ENCODE measurements around the gene CYB561. TPM values are rescaled to one million over a fixed set of nuclear protein-coding genes. Genes with fewer than 3 reads are reported as not detected.

CYB561 gene
- total RNA-seq, 1 experiment from 2014 or later, result 20.7 TPM

DNA sequence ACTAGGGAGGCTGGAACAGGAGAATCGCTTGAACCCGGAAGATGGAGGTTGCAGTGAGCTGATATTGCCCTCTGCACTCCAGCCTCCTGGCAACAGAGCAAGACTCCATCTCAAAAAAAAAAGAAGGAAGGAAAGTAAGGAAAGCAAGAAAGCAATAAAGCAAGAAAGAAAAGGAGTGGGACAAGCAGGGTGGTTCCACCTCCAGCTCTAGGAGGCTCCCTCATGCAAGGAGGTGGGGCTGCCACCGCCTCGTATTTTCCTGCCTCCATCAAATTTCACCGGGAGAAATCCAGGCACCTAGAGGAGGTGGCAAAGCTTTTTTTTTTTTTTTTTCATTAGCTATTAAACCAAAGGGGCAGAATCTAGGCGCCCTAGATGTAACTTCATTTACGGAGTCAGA lies 1.0 kb downstream of the CYB561 start:
- Histone ChIP-seq H2BK120ac (ENCODE audit: low read depth, low read length, poor library complexity, severe bottlenecking) (no peak overlapping the region), H3K23ac (ENCODE audit: insufficient read length, low read depth, low read length) (no peak overlapping the region), H2AFZ (ENCODE audit: low read length) (no peak overlapping the region), H3K79me2 (ENCODE audit: insufficient read depth, low read length) (no peaks in the 10 kb centered on the region), H2BK20ac (ENCODE audit: low read depth, low read length, poor library complexity, severe bottlenecking) (no peak overlapping the region), H3K4ac (ENCODE audit: low read depth, low read length) (no peak overlapping the region), H2BK5ac (ENCODE audit: insufficient read length, low read length) (no peak overlapping the region), H3K4me2 (ENCODE audit: insufficient read depth, insufficient read length, low read length) (peak overlapping the region; percentile 36), H3K14ac (ENCODE audit: insufficient read depth, low read length) (no peak overlapping the region), H3K27ac (ENCODE audit: insufficient read length, low read depth, low read length) (no peak overlapping the region), H3K4me1 (ENCODE audit: insufficient read depth, low read length) (peaks cover 2% of the 10 kb centered on the region; the same call in 1 of the 2 replicates), H4K91ac (ENCODE audit: insufficient read length, low read depth, low read length) (no peak overlapping the region), H4K20me1 (ENCODE audit: control insufficient read depth, insufficient read depth, insufficient read length) (peaks cover 4% of the 10 kb centered on the region), H2AK5ac (ENCODE audit: insufficient read length, low read length) (no peak overlapping the region), H3K18ac (ENCODE audit: insufficient read length, low read depth, low read length) (no peak overlapping the region), H3K23me2 (ENCODE audit: insufficient read length, low read depth, low read length, poor library complexity, severe bottlenecking) (peaks cover 14% of the 10 kb centered on the region), H3T11ph (ENCODE audit: low read length) (no peak overlapping the region), H4K5ac (ENCODE audit: insufficient read length, low read depth, low read length) (no peak overlapping the region), H3K79me1 (ENCODE audit: insufficient read depth, low read depth, low read length, poor library complexity, severe bottlenecking) (no peaks in the 10 kb centered on the region), H3K56ac (ENCODE audit: insufficient read length, low read depth, low read length) (no peak overlapping the region), H2BK15ac (ENCODE audit: low read depth, low read length) (no peak overlapping the region), H4K8ac (replicated peaks; ENCODE audit: insufficient read length, low read depth, low read length) (no peak overlapping the region), H3K9me3 (ENCODE audit: control insufficient read depth, low read depth, low read length) (no peaks in the 10 kb centered on the region), H3K27me3 (ENCODE audit: insufficient read depth, low read length) (no peaks in the 10 kb centered on the region; the same call in 1 of the 2 replicates), H2BK12ac (ENCODE audit: insufficient read length, low read depth, low read length) (no peak overlapping the region), H3K9ac (ENCODE audit: extremely low read depth, insufficient read length, low read length) (no peak overlapping the region)
- Mint-ChIP-seq H3K27ac (no peak overlapping the region), H3K36me3 (ENCODE audit: insufficient read depth in 1 of 3, low read depth in 3 of 3) (0 out of 7 replicates have a peak, but pooled peaks cover 0 to 4% (median 0%) of the 10 kb centered on the region in 3 experiments), H3K9me3 (peaks cover 0 to 3% of the 10 kb centered on the region in 2 experiments; a peak in 1 of 5 replicates), H3K4me3 (peak overlapping the region; percentile 66 to 77), H3K27me3 (ENCODE audit: low read depth) (peaks cover 23% of the 10 kb centered on the region), H3K4me1 (peaks cover 27 to 41% of the 10 kb centered on the region in 2 experiments)
- no peak for DNase-seq
- no CpG with 5 or more reads among the region's 7 CpGs for WGBS (ENCODE audit: extremely low coverage, insufficient read length, low lambda C conversion rate)
- TF ChIP-seq, protein P1, sequence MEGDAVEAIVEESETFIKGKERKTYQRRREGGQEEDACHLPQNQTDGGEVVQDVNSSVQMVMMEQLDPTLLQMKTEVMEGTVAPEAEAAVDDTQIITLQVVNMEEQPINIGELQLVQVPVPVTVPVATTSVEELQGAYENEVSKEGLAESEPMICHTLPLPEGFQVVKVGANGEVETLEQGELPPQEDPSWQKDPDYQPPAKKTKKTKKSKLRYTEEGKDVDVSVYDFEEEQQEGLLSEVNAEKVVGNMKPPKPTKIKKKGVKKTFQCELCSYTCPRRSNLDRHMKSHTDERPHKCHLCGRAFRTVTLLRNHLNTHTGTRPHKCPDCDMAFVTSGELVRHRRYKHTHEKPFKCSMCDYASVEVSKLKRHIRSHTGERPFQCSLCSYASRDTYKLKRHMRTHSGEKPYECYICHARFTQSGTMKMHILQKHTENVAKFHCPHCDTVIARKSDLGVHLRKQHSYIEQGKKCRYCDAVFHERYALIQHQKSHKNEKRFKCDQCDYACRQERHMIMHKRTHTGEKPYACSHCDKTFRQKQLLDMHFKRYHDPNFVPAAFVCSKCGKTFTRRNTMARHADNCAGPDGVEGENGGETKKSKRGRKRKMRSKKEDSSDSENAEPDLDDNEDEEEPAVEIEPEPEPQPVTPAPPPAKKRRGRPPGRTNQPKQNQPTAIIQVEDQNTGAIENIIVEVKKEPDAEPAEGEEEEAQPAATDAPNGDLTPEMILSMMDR (conservative IDR thresholded peaks at IDR 0.05), result no peak

Data from H9 (cell line).